ENCODE results near the gene RIMS4. TPM values are rescaled to one million over a fixed set of nuclear protein-coding genes. Genes with fewer than 3 reads are reported as not detected.

RIMS4 gene
- total RNA-seq, 2 experiments from 2014 or later: not detected

DNA sequence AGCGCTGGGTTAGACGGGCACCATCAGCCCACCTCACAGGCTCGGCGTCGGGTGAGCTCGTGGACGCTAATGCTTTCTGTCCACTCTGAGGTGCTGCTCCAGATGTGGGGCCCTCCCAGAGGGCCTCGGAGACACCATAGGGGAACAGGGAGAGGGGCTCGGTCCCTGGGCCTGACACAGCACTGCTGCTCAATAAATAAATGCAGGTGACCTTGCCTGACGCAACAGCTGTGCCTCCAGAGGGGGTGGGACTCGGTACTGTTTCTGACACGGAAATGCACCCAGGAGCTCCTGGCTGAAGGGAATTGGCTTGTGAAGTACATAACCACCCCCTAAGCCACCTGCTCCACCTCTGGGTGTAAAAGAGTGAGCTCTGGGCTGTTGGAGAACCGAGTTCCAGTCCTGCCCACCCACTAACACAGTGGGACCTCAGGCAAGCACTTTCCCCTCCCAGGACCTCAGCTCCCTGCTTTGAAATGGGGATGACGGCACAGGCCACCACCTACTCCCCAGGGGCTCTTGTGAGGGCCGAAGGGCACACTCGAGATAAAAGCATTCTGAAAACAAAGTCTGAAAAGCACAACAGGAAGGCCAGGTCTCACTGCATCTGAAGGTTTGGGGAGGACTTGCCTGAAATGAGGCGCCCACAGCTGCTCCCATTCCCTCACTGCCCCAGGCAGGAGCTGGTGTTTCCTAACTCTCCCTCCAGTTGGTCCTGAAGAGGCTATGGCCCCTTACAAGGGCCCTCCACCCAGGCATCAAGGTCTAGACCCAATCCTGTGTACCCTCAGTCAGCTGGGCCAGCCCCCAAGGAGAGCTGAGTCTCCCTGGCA lies 58.0 kb downstream of the RIMS4 start:
- intact Hi-C loops (cut with micrococcal nuclease): no loop called here
- ChIA-PET POLR2A (no interaction called here), CTCF (interaction anchor here (1.3 kb wide), 1 partner anchor 115 kb away, joined by 3 read pairs; no protein-coding TSS in a partner anchor)
- DNase-seq (no peak), ATAC-seq (no peak)
- Mint-ChIP-seq H3K4me1 (ENCODE audit: low read depth) (peaks cover 2% of the 10 kb centered on the region), H3K4me3 (no peak overlapping the region), H3K27ac (no peak overlapping the region), H3K36me3 (ENCODE audit: low read depth) (no peaks in the 10 kb centered on the region), H3K9me3 (no peaks in the 10 kb centered on the region), H3K27me3 (peaks cover 6% of the 10 kb centered on the region)
- TF ChIP-seq, protein P1, sequence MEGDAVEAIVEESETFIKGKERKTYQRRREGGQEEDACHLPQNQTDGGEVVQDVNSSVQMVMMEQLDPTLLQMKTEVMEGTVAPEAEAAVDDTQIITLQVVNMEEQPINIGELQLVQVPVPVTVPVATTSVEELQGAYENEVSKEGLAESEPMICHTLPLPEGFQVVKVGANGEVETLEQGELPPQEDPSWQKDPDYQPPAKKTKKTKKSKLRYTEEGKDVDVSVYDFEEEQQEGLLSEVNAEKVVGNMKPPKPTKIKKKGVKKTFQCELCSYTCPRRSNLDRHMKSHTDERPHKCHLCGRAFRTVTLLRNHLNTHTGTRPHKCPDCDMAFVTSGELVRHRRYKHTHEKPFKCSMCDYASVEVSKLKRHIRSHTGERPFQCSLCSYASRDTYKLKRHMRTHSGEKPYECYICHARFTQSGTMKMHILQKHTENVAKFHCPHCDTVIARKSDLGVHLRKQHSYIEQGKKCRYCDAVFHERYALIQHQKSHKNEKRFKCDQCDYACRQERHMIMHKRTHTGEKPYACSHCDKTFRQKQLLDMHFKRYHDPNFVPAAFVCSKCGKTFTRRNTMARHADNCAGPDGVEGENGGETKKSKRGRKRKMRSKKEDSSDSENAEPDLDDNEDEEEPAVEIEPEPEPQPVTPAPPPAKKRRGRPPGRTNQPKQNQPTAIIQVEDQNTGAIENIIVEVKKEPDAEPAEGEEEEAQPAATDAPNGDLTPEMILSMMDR (IDR thresholded peaks at IDR 0.05): no peak

DNA sequence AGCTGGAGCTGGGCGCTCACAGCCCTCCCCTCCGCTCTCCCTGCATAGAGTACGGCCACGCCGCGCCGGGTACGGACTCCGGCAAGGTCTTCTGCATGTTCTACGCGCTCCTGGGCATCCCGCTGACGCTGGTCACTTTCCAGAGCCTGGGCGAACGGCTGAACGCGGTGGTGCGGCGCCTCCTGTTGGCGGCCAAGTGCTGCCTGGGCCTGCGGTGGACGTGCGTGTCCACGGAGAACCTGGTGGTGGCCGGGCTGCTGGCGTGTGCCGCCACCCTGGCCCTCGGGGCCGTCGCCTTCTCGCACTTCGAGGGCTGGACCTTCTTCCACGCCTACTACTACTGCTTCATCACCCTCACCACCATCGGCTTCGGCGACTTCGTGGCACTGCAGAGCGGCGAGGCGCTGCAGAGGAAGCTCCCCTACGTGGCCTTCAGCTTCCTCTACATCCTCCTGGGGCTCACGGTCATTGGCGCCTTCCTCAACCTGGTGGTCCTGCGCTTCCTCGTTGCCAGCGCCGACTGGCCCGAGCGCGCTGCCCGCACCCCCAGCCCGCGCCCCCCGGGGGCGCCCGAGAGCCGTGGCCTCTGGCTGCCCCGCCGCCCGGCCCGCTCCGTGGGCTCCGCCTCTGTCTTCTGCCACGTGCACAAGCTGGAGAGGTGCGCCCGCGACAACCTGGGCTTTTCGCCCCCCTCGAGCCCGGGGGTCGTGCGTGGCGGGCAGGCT lies 60.1 kb downstream of the RIMS4 start:
- Mint-ChIP-seq H3K27ac (no peak overlapping the region), H3K4me3 (no peak overlapping the region), H3K27me3 (peaks cover 14% of the 10 kb centered on the region), H3K36me3 (ENCODE audit: low read depth) (no peaks in the 10 kb centered on the region), H3K4me1 (ENCODE audit: low read depth) (peaks cover 8% of the 10 kb centered on the region), H3K9me3 (no peaks in the 10 kb centered on the region)
- ChIA-PET POLR2A (no interaction called here), CTCF (interaction anchor here (3.5 to 4.5 kb wide), 2 partner anchors 18 to 117 kb away, joined by 15 to 37 read pairs; no protein-coding TSS in a partner anchor)
- no peak for ATAC-seq
- DNase-seq: no peak
- intact Hi-C loops (cut with micrococcal nuclease): no loop called here
- TF ChIP-seq, protein P1 (IDR thresholded peaks at IDR 0.05): no peak

DNA sequence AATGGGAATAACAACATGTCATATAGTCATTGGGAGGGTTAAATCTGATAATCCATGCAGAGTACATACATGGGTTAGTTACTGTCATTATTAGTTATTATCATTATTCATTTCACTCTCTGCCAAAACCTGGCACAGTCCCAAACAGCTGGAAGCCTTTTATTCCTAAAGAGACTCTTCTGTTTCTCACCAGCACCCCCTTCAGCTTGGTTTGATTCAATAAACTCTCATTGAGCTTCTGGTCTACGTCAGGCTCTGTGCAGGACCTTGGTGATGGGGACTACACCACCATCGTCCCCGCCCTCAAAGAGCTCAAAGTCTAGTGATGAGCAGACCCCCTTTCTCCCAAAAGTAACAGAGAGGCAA lies 62.4 kb downstream of the RIMS4 start:
- POLR2A ChIA-PET: interaction anchor here (0.8 kb wide), 1 partner anchor 66 kb away, joined by 3 read pairs; no protein-coding TSS in a partner anchor

DNA sequence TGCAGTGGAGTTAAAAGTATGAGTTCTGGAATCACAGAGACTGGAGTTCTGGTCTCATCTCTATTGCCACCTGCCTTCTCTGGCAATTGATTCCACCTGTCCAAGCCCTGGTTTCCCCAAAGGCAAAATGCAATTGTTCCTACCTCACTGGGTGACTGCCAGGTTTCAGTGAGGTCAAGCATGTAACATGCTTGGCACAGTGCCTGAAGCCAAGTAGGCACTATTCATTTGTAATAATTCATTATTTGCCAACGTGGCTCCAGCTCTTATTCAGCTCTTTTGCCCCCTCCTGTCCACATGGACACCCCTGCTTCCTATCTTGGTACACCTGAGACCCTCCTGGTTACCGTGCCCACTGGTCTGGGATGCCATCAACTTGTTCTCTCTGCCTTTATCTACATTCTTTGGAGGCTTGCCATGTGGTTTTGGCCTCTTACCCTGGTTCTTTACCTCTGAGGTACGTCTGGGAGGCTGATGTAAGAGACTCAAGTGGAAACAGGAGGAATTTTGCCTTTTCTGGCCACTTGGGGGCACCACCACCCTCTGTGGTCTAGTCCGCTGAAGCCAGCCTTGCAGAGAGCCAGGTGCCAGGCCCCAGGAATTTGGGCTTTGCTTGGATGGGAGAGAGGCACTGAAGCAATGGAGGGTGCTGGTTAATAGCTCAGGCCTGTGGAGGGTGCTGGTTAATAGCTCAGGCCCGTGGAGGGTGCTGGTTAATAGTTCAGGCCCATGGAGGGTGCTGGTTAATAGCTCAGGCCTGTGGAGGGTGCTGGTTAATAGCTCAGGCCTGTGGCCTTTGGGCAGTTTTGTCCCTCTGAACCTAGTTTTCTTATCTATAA lies 63.0 kb downstream of the RIMS4 start:
- Mint-ChIP-seq H3K27ac (peak overlapping the region; percentile 73), H3K4me1 (ENCODE audit: low read depth) (peaks cover 8% of the 10 kb centered on the region), H3K4me3 (peak overlapping the region; percentile 70), H3K27me3 (peaks cover 20% of the 10 kb centered on the region), H3K9me3 (no peaks in the 10 kb centered on the region), H3K36me3 (ENCODE audit: low read depth) (no peaks in the 10 kb centered on the region)
- peak; percentile 87 for DNase-seq
- TF ChIP-seq, protein P1 (IDR thresholded peaks at IDR 0.05): peak; percentile 71
- POLR2A ChIA-PET: interaction anchor here (0.7 to 0.8 kb wide), 2 partner anchors 66 to 348 kb away, joined by 3 read pairs; no protein-coding TSS in a partner anchor
- intact Hi-C loops (cut with micrococcal nuclease): loop anchor here (1.0 kb wide), 1 partner anchor 120 kb away; no protein-coding TSS in a partner anchor
- CTCF ChIA-PET: interaction anchor here (0.5 to 4.5 kb wide), 28 partner anchors 9 to 348 kb away, joined by 3 to 37 read pairs (median 5); no protein-coding TSS in a partner anchor
- ATAC-seq: peak; percentile 71

More for the DNA sequence above, 62.4 kb downstream of the RIMS4 start:
- H3K4me3 Mint-ChIP-seq: no peak overlapping the region
- H3K4me1 Mint-ChIP-seq (ENCODE audit: low read depth): peaks cover 8% of the 10 kb centered on the region
- H3K9me3 Mint-ChIP-seq: no peaks in the 10 kb centered on the region
- no peak overlapping the region for H3K27ac Mint-ChIP-seq
- ATAC-seq: no peak
- TF ChIP-seq, protein P1 (IDR thresholded peaks at IDR 0.05): no peak
- H3K27me3 Mint-ChIP-seq: peaks cover 20% of the 10 kb centered on the region
- CTCF ChIA-PET: interaction anchor here (0.7 to 4.5 kb wide), 22 partner anchors 10 to 348 kb away, joined by 3 to 37 read pairs (median 6); no protein-coding TSS in a partner anchor
- intact Hi-C loops (cut with micrococcal nuclease): no loop called here
- no peak for DNase-seq
- H3K36me3 Mint-ChIP-seq (ENCODE audit: low read depth): no peaks in the 10 kb centered on the region

Data from activated CD8-positive, alpha-beta T cell treated with anti-CD3 and anti-CD28 coated beads for 36 hours (primary cell).